ENCODE results near the gene LIN7B. TPM values are rescaled to one million over a fixed set of nuclear protein-coding genes. Genes with fewer than 3 reads are reported as not detected.

The LIN7B gene
- total and polyA plus RNA-seq, 9 of the 15 experiments (the other 6 are each of a cell fraction or from before 2014, with no cell fraction given): 0.89 to 15.7 (median 4.0) TPM

DNA sequence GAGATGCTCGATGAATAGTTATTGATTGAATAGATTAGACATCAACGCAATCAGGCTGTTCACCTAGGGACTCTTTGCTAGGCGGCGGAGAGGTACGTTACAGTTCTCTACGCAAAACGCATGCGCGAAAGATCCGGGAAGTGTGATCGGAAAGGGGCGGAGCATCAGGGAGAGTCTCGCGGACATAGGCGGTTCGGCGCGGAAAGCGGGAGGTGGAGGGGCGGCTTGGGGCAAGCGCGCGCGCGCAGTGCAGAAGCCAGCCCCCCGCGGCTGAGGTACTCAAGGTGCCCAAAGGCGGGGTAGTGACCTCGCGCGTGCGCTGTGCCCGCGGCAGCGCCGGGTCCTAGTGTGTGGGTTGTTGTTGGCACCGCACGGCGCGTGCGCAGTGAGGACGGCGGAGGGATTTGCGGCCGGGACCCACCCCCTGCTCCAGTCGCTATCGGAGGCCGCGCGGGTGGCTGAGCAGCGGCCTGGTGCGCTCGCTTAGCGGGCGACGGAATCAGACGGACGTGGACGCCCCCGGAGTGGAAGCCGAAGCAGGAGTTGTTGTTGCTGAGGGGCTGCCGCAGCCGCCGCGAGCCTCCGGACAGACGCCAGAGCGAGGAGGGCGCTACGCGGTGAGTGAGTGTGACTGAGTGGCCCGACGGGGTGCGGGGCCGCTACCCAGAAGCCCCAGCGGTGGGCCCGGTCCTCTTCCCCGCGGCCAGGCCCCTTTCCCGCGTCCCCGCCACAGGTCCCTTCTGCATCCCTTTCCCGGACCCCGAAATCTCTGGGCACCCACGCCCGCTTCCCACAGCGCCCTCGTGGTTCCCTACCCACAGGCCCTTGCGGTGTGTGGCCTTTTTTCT, 28.9 kb upstream of the LIN7B start, which contains the start of gene SNRNP70 (continued):
- TF ChIP-seq ZNF175 (CRISPR knock-in tag; IDR thresholded peaks at IDR 0.05; ENCODE audit: low read depth) (0 out of 2 replicates have a peak, but pooled peaks have one; percentile 33), COPS2 (conservative IDR thresholded peaks at IDR 0.05) (no peak), POLR2B (IDR thresholded peaks at IDR 0.05; ENCODE audit: low read depth, partially characterized antibody) (peak; percentile 98), PTRF (tag; IDR thresholded peaks at IDR 0.05) (no peak), EP300 (IDR thresholded peaks at IDR 0.05; ENCODE audit: low read length) (no peak), ZNF311 (CRISPR knock-in tag; IDR thresholded peaks at IDR 0.05) (no peak), PRMT5 (CRISPR knock-in tag; IDR thresholded peaks at IDR 0.05) (no peak), ARHGAP35 (IDR thresholded peaks at IDR 0.05; ENCODE audit: partially characterized antibody) (no peak), BCOR (IDR thresholded peaks at IDR 0.05) (no peak), ZNF830 (CRISPR knock-in tag; IDR thresholded peaks at IDR 0.05) (no peak), CC2D1A (IDR thresholded peaks at IDR 0.05) (no peak), SIX5 (IDR thresholded peaks at IDR 0.05; ENCODE audit: borderline replicate concordance in 1 of 2, insufficient read depth in 1 of 2, low read depth in 1 of 2, low read length in 2 of 2) (no peak), PHF20 (IDR thresholded peaks at IDR 0.05; ENCODE audit: partially characterized antibody) (peak; percentile 80), SREBF2 (CRISPR knock-in tag; IDR thresholded peaks at IDR 0.05) (no peak), SNIP1 (IDR thresholded peaks at IDR 0.05; ENCODE audit: low read depth) (no peak), ZNF24 (IDR thresholded peaks at IDR 0.05) (no peak), SMAD3 (CRISPR knock-in tag; conservative IDR thresholded peaks at IDR 0.05) (no peak), SAP30 (IDR thresholded peaks at IDR 0.05; ENCODE audit: borderline replicate concordance, insufficient read depth, low read depth, low read length, poor library complexity, severe bottlenecking) (peak; percentile 81), HDAC2 (IDR thresholded peaks at IDR 0.05) (0 out of 2 replicates have a peak, but pooled peaks have one; percentile 15), HMG20A (CRISPR knock-in tag; conservative IDR thresholded peaks at IDR 0.05) (no peak), ZNF668 (CRISPR knock-in tag; IDR thresholded peaks at IDR 0.05) (0 out of 2 replicates have a peak, but pooled peaks have one; percentile 11)
- TF ChIP-seq, protein P1, sequence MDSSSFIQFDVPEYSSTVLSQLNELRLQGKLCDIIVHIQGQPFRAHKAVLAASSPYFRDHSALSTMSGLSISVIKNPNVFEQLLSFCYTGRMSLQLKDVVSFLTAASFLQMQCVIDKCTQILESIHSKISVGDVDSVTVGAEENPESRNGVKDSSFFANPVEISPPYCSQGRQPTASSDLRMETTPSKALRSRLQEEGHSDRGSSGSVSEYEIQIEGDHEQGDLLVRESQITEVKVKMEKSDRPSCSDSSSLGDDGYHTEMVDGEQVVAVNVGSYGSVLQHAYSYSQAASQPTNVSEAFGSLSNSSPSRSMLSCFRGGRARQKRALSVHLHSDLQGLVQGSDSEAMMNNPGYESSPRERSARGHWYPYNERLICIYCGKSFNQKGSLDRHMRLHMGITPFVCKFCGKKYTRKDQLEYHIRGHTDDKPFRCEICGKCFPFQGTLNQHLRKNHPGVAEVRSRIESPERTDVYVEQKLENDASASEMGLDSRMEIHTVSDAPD (CRISPR knock-in tag; IDR thresholded peaks at IDR 0.05): no peak
- TF ChIP-seq, protein P2, sequence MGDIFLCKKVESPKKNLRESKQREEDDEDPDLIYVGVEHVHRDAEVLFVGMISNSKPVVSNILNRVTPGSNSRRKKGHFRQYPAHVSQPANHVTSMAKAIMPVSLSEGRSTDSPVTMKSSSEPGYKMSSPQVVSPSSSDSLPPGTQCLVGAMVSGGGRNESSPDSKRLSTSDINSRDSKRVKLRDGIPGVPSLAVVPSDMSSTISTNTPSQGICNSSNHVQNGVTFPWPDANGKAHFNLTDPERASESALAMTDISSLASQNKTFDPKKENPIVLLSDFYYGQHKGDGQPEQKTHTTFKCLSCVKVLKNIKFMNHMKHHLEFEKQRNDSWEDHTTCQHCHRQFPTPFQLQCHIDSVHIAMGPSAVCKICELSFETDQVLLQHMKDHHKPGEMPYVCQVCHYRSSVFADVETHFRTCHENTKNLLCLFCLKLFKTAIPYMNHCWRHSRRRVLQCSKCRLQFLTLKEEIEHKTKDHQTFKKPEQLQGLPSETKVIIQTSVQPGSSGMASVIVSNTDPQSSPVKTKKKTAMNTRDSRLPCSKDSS (IDR thresholded peaks at IDR 0.05; ENCODE audit: low read depth, partially characterized antibody): no peak
- TF ChIP-seq, protein P3, sequence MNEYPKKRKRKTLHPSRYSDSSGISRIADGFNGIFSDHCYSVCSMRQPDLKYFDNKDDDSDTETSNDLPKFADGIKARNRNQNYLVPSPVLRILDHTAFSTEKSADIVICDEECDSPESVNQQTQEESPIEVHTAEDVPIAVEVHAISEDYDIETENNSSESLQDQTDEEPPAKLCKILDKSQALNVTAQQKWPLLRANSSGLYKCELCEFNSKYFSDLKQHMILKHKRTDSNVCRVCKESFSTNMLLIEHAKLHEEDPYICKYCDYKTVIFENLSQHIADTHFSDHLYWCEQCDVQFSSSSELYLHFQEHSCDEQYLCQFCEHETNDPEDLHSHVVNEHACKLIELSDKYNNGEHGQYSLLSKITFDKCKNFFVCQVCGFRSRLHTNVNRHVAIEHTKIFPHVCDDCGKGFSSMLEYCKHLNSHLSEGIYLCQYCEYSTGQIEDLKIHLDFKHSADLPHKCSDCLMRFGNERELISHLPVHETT (CRISPR knock-in tag; conservative IDR thresholded peaks at IDR 0.05 in 1 of 2, IDR thresholded peaks at IDR 0.05 in 1 of 2): peak in 1 of 2 experiments; percentile 83; a peak in 2 of 4 replicates
- TF ChIP-seq, protein P4, sequence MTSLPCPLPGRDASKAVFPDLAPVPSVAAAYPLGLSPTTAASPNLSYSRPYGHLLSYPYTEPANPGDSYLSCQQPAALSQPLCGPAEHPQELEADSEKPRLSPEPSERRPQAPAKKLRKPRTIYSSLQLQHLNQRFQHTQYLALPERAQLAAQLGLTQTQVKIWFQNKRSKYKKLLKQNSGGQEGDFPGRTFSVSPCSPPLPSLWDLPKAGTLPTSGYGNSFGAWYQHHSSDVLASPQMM (CRISPR knock-in tag; IDR thresholded peaks at IDR 0.05): no peak
